NT2/D1 (cell line): ENCODE results near the gene CELSR1.
A peak's percentile ranks its signal among the peaks of the same experiment; 100 is the strongest.

ENCODE experiments used
- DNase-seq: peaks from one replicate; pipeline ENCODE4 v3.0.0-alpha.2; 2011; ENCODE audit warnings: low read depth, low spot score
- H3K27me3 ChIP-seq: 2 replicates; pipeline ENCODE4 v1.6.0; 2011; ENCODE audit warnings: mild to moderate bottlenecking; ENCODE audit not compliant: insufficient read length, insufficient read depth
- H3K36me3 ChIP-seq: 2 replicates; pipeline ENCODE4 v1.6.1; 2011; ENCODE audit warnings: mild to moderate bottlenecking, low read length, mixed read lengths; ENCODE audit not compliant: insufficient read depth, insufficient read length
- H3K4me1 ChIP-seq: 2 replicates; pipeline ENCODE4 v1.5.1; 2011; ENCODE audit not compliant: insufficient read depth, insufficient read length
- H3K4me3 ChIP-seq: 2 replicates; pipeline ENCODE4 v1.5.1; 2011; ENCODE audit warnings: low read depth; ENCODE audit not compliant: insufficient read length
- H3K9ac ChIP-seq: 2 replicates; pipeline ENCODE4 v1.6.0; 2011; ENCODE audit warnings: low read depth; ENCODE audit not compliant: insufficient read length
- H3K9me3 ChIP-seq: 2 replicates; pipeline ENCODE4 v1.5.1; 2011; ENCODE audit warnings: mild to moderate bottlenecking, low read length; ENCODE audit not compliant: insufficient read depth
- SUZ12 ChIP-seq: IDR thresholded peaks from 2 replicates; pipeline ENCODE4 v1.6.1; 2011; ENCODE audit not compliant: insufficient read length, insufficient read depth; ENCODE audit errors: extremely low read depth
- YY1 ChIP-seq: IDR thresholded peaks from 2 replicates; pipeline ENCODE4 v1.6.1; 2011; ENCODE audit not compliant: insufficient read length, insufficient read depth
- ZNF274 ChIP-seq: IDR thresholded peaks from 2 replicates; pipeline ENCODE4 v1.6.1; 2011; ENCODE audit warnings: mild to moderate bottlenecking, low read depth, low read length

CELSR1 gene

GRCh38 chr22:46449974-46450745, 87.3 kb downstream of the CELSR1 start:
- Histone ChIP-seq H3K9me3 (no peaks in the 10 kb centered on the region), H3K27me3 (no peaks in the 10 kb centered on the region), H3K36me3 (no peaks in the 10 kb centered on the region), H3K4me1 (peaks cover 20% of the 10 kb centered on the region), H3K4me3 (no peak overlapping the region), H3K9ac (no peak overlapping the region)
- no peak for TF ChIP-seq YY1
- no peak for TF ChIP-seq ZNF274
- no peak for TF ChIP-seq SUZ12
- no peak for DNase-seq

DNA sequence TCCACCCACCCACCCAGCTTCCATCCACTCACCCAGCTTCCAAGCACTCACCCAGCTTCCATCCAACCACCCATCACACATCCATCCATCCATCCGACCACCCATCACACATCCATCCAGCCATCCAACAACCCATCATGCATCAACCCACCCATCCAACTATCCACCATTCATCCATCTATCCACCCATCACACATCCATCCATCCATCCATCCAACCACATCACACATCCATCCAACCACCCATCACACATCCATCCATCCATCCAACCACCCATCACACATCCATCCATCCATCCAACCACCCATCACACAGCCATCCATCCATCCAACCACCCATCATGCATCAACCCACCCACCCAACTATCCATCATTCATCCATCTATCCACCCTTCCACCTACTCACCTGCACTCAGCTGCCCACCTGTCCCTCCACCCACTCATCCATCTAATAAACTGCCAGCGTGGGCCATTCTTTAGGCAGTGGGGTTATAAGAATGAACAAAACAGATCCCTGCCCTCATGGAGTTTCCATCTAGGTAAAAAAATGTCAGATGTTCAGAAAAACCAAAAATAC, 88.2 kb downstream of the CELSR1 start:
- H3K4me1 ChIP-seq, result peaks cover 23% of the 10 kb centered on the region
- H3K36me3 ChIP-seq, result no peaks in the 10 kb centered on the region
- H3K9ac ChIP-seq, result no peak overlapping the region
- no peak overlapping the region for H3K4me3 ChIP-seq
- no peak for DNase-seq
- H3K27me3 ChIP-seq, result no peaks in the 10 kb centered on the region
- no peak for TF ChIP-seq SUZ12
- TF ChIP-seq ZNF274, result no peak
- no peak for TF ChIP-seq YY1
- no peaks in the 10 kb centered on the region for H3K9me3 ChIP-seq

- TF ChIP-seq YY1 (no peak), SUZ12 (no peak), ZNF274 (no peak)
- H3K27me3 ChIP-seq, result no peaks in the 10 kb centered on the region
- H3K36me3 ChIP-seq, result no peaks in the 10 kb centered on the region
- DNase-seq, result no peak
- peaks cover 26% of the 10 kb centered on the region for H3K4me1 ChIP-seq
- no peak overlapping the region for H3K4me3 ChIP-seq
- H3K9ac ChIP-seq, result no peak overlapping the region
- H3K9me3 ChIP-seq, result no peaks in the 10 kb centered on the region
Observed at GRCh38 chr22:46448333-46448732, 89.1 kb downstream of the CELSR1 start.

GRCh38 chr22:46447906-46448305, 89.5 kb downstream of the CELSR1 start:
- Histone ChIP-seq H3K4me3 (no peak overlapping the region), H3K9me3 (no peaks in the 10 kb centered on the region), H3K9ac (no peak overlapping the region), H3K36me3 (no peaks in the 10 kb centered on the region), H3K27me3 (no peaks in the 10 kb centered on the region), H3K4me1 (peaks cover 29% of the 10 kb centered on the region)
- TF ChIP-seq YY1 (no peak), SUZ12 (no peak), ZNF274 (no peak)
- DNase-seq, result no peak

- Histone ChIP-seq H3K9ac (no peak overlapping the region), H3K9me3 (no peaks in the 10 kb centered on the region), H3K27me3 (no peaks in the 10 kb centered on the region), H3K4me3 (no peak overlapping the region), H3K36me3 (no peaks in the 10 kb centered on the region), H3K4me1 (peaks cover 33% of the 10 kb centered on the region)
- TF ChIP-seq SUZ12, result no peak
- TF ChIP-seq YY1, result no peak
- TF ChIP-seq ZNF274, result no peak
- no peak for DNase-seq
Observed at GRCh38 chr22:46446799-46447198, 90.6 kb downstream of the CELSR1 start.

DNA sequence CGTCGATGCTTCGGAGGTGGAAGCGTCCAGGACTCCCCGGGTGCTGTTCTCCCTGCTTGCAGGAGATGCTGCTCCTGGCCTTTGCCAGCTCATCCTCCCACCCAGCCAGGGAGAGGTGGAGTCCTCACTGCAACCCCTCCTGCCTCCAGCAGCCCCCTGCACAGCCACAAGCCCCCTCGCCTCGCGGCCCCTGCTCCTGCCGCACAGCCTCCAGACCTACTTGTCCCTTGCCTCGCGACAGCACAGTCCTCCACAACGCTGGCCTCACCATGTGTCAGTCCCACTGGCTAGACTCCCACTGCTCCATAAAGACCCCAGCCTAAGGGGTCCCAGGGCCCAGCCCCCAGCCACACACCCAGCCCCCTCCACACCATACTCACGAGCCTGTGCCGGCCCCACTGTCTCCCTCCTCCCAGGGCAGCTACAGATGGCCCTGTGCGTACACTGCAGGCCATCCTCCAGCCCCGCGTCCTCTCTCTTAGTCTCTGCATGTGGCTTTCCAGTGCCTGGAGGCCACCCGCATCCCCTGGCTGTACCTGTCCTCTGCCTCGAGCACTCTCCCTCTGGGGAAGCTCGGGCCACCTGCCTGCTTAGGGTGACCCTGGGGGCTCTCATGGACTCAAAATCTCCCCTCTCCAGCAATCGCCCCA, 91.5 kb downstream of the CELSR1 start:
- Histone ChIP-seq H3K4me1 (peaks cover 35% of the 10 kb centered on the region), H3K36me3 (no peaks in the 10 kb centered on the region), H3K27me3 (no peaks in the 10 kb centered on the region), H3K9ac (no peak overlapping the region), H3K4me3 (no peak overlapping the region), H3K9me3 (no peaks in the 10 kb centered on the region)
- no peak for DNase-seq
- TF ChIP-seq YY1 (no peak), SUZ12 (no peak), ZNF274 (no peak)

- no peaks in the 10 kb centered on the region for H3K27me3 ChIP-seq
- H3K9me3 ChIP-seq, result no peaks in the 10 kb centered on the region
- H3K4me1 ChIP-seq, result peaks cover 32% of the 10 kb centered on the region
- no peak for DNase-seq
- peak overlapping the region; percentile 32 for H3K9ac ChIP-seq
- TF ChIP-seq YY1 (no peak), ZNF274 (no peak), SUZ12 (no peak)
- H3K36me3 ChIP-seq, result no peaks in the 10 kb centered on the region
- H3K4me3 ChIP-seq, result no peak overlapping the region
Observed at GRCh38 chr22:46444390-46444854, 93.0 kb downstream of the CELSR1 start.
